WI38 (cell line): ENCODE measurements around the gene ESPNL.

Experiments used
- H3K4me3 ChIP-seq: 2 replicates; pipeline ENCODE4 v1.5.1; 2011; ENCODE audit warnings: low read depth, mild to moderate bottlenecking, control low read depth, low read length
- CTCF ChIP-seq: IDR thresholded peaks from 2 replicates; pipeline ENCODE4 v1.5.1; 2012; ENCODE audit warnings: low read depth, mild to moderate bottlenecking, control low read depth, low read length

ESPNL gene

DNA sequence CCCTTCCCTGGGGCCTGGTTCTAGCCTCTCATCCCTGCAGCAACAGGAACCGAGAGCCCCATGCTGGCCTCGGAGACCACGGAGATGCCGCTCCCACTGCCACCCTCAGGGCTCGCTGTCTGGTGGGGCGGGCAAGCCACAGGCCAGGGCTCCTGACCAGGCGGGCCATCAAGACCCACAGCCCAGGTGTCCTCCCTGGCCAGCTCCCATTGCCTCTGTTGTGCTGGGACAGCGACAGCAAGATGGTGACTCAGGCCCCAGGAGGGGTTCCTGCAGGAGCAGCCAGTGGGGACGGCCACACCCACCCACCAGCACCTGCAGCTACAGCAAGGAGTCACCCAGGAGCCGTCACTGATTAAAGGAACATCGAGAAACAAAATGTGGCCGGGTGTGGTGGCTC lies 45.7 kb downstream of the ESPNL start:
- no peak for TF ChIP-seq CTCF

DNA sequence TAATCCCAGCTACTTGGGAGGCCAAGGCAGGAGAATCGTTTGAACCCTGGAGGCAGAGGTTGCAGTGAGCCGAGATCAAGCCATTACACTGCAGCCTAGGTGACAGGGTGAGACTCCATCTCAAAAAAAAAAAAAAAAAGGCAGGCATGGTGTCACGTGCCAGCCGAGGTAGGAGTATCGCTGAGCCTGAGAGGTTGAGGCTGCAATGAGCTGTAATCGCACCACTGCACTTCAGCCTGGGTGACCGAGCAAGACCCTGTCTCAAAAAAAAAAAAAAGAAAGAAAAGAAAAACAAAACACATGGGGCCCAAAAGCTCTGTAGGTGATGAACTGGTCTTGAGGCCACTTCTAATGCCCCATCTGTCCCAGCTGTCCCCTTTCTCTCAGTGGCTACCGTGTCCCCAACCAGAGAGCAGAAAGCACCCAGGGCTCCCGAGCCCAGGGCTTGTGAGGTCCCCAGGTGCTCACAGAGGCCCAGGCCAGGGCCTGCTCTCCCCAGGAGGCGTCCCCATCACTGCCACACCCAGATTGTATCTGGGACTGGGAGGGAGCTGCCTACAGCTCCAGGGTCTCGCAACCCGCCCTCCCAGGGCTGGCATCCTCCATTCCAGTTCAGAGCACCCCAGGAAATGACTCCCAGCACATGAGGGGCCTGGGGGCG lies 46.9 kb downstream of the ESPNL start:
- TF ChIP-seq CTCF = no peak
- H3K4me3 ChIP-seq = no peak overlapping the region

More for the DNA sequence above, 45.7 kb downstream of the ESPNL start:
- H3K4me3 ChIP-seq = no peak overlapping the region

DNA sequence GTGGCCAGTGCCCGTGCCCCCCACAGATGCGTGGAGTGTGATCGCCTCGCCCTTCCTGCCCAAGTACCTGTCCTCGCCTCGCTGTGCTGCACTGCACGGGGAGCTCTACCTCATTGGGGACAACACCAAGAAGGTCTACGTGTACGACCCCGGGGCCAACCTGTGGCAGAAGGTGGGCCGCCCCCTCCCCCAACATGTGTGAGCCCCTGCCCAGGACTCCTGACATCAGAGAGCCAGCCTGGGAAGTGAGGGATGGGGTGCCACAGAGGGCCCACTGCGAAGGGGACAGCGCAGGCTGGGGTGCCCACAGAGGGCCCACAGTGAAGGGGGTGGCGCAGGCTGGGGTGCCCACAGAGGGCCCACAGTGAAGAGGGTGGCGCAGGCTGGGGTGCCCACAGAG lies 48.8 kb downstream of the ESPNL start:
- no peak for TF ChIP-seq CTCF
- no peak overlapping the region for H3K4me3 ChIP-seq

DNA sequence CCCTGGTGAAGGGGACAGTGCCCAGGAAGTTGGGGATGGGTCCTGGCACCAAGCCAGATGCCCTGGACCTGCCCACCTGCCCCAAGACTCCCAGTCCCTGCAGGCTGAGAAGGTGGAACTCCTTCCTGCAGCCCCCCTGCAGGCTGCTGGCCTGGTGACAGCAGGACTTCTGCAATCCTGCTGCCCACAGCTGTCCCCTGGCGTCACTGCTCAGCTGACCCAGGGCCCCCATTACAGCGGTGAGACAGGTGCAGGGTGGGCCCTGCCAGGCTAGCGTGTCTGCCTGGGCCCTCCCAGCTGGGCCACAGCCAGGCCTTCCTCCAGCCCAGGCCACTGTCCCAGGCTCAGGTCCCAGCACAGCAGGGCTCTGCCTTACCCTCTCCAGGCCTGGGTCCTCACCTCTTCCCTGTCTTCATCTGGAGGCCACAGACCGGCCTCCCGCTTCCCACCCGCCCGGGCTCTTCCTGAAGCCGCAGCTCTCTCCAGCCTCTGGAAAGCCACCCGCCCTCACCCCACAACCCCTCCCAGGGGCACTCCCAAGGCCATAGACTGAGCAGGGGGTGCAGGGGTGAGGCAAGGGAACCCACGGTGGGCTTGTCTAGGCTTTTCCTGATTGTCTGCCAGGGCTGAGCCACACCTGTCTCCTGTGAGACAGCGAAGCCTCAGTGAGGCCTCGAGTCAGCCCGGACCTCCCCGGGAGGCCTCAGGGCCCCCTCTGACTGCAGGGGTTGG lies 49.9 kb downstream of the ESPNL start:
- TF ChIP-seq CTCF = no peak
- H3K4me3 ChIP-seq = no peak overlapping the region

GRCh38 chr2:238150686-238151085 lies 50.5 kb downstream of the ESPNL start:
- no peak for TF ChIP-seq CTCF
- no peak overlapping the region for H3K4me3 ChIP-seq

DNA sequence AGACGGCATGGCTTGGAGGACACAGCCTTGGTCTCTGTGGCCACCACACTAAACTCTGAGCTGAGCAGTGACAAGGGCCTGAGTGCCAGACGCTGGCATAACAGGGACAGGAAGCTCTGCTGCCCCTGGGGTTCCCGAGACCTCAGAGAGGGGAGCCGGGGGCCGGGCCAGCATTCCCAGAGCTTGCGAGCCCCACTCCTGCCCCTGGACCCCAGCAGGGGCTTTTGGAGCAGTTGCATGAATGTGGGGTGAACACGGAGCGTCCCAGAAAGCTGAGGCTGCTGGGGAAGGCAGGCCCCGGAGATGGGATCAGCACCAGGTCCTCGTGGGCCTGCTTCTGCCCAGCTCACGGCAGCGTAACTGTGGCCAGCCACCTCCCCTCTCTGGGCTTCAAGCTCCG lies 51.1 kb downstream of the ESPNL start:
- TF ChIP-seq CTCF = no peak
- H3K4me3 ChIP-seq = no peak overlapping the region

DNA sequence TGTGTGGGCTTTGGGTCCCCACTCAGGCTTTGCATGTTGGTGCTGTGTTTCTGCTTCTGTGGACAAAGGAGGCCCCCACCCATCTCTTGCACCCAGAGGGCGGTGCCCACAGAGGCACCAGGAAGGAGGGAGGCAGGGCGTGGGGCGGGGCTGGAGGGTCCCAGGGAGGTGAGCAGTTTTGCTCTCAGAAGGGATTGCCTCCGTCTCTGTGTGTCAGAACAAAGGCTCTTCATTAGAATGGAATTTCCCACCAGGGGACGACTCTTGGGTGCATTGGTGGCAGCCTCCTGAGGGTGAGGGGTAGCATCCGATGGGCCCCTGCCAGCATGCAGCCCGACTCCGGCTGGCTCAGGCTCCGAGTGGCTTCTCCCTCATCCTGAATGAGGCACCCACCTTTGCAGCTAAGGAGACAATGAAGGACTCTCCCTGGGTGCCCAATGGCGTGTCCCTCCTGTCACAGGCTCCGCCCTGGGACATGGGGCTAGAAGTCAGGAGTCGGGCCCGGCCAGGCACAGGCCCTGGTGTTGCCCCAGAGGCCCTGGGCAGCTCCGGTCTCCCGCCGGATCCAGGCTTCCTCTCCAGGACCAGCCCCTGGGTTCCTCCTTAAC lies 51.6 kb downstream of the ESPNL start:
- TF ChIP-seq CTCF = no peak
- no peak overlapping the region for H3K4me3 ChIP-seq
